Measurements from ENCODE around the gene TDG.
A peak's percentile ranks its signal among the peaks of the same experiment; 100 is the strongest.
"Not testable (repeated sequence)": the region's sequence is repeated elsewhere in the genome, so short reads cannot be mapped to it uniquely, and the experiment has no call there.

The TDG gene

DNA sequence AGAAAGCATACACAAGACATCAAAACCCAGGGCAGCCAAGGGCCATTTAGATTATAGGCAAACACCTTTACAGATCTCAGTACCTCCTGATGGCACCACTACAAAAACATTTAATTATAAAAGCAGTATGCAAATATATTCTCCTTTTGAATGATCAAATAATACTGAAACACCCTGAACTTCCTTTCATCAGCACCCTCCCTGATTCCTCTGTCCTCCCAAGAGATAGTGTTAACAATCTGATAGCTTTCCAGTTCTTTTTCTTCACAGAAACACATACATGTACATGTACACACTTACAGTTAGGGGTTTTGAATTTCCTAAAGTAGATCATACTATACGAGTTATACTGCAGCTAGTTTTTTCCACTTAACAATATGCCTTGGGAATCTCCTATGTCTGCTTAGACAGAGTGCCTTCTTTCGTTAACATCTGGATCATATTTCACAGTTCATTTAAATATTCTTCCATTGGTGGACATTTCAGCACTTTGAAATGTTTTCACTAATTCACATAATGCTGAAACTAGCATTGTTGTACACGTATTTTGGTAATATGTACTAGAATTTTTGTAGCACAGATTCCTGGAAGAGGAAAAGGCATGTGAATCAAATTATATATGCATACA is 35.2 kb downstream of the TDG start:
- H3K36me3 ChIP-seq (ENCODE audit: control insufficient read depth, insufficient read depth, low read length, severe bottlenecking): no peaks in the 10 kb centered on the region
- H3K4me1 ChIP-seq (ENCODE audit: control insufficient read depth, insufficient read depth, low read length): peaks cover 11% of the 10 kb centered on the region
- H3K27me3 ChIP-seq (replicated peaks; ENCODE audit: control insufficient read depth, insufficient read depth, low read length): no peaks in the 10 kb centered on the region
- no peaks in the 10 kb centered on the region for H3K9me3 ChIP-seq (ENCODE audit: control insufficient read depth, low read length)
- no peak overlapping the region for H3K4me3 ChIP-seq (ENCODE audit: low read length)
- no peak overlapping the region for H3K9ac ChIP-seq (ENCODE audit: low read length)
- peak; percentile 48 for DNase-seq (ENCODE audit: low read depth)

DNA sequence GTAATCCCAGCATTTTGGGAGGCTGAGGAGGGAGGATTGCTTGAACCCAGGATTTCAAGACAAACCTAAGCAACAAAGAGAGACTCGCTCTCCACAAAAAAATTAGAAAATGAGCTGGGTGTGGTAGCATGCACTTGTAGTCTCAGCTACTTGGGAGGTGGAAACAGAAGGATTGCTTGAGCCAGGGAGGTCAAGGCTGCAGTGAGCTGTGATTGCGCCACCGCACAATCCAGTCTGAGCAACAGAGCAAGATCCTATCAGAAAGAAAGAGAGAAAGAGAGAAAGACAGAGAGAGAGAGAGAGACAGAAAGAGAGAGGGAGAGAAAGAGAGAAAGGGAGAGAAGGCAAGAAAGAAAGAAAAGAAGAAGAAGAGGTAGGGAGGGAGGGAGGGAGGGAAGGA is 37.0 kb downstream of the TDG start:
- no peak for DNase-seq (ENCODE audit: low read depth)
- no peaks in the 10 kb centered on the region for H3K9me3 ChIP-seq (ENCODE audit: control insufficient read depth, low read length)
- no peaks in the 10 kb centered on the region for H3K36me3 ChIP-seq (ENCODE audit: control insufficient read depth, insufficient read depth, low read length, severe bottlenecking)
- no peaks in the 10 kb centered on the region for H3K27me3 ChIP-seq (replicated peaks; ENCODE audit: control insufficient read depth, insufficient read depth, low read length)
- H3K4me1 ChIP-seq (ENCODE audit: control insufficient read depth, insufficient read depth, low read length): peaks cover 9% of the 10 kb centered on the region
- no peak overlapping the region for H3K9ac ChIP-seq (ENCODE audit: low read length)
- no peak overlapping the region for H3K4me3 ChIP-seq (ENCODE audit: low read length)

DNA sequence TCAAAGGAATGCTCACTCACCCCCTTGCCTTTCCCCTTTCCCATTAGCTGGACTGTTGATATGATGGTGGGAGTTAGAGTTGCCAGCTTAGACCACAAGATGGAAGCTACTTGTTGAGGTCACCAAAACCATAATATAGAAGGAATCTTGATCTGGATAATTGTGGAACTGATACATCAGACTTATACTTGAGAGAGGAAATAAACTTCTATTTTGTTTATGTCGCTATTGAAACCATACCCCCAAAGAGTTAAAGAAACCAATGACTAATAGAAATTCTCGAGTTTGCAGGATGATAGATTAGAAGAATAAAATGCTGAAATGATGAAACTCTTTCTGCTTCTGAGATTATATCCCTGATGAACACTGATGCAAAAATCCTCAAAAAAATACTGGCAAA is 37.9 kb downstream of the TDG start:
- Histone ChIP-seq H3K9ac (ENCODE audit: low read length) (no peak overlapping the region), H3K36me3 (ENCODE audit: control insufficient read depth, insufficient read depth, low read length, severe bottlenecking) (no peaks in the 10 kb centered on the region), H3K27me3 (replicated peaks; ENCODE audit: control insufficient read depth, insufficient read depth, low read length) (no peaks in the 10 kb centered on the region), H3K4me3 (ENCODE audit: low read length) (no peak overlapping the region), H3K9me3 (ENCODE audit: control insufficient read depth, low read length) (no peaks in the 10 kb centered on the region), H3K4me1 (ENCODE audit: control insufficient read depth, insufficient read depth, low read length) (peaks cover 6% of the 10 kb centered on the region)
- DNase-seq (ENCODE audit: low read depth): no peak

DNA sequence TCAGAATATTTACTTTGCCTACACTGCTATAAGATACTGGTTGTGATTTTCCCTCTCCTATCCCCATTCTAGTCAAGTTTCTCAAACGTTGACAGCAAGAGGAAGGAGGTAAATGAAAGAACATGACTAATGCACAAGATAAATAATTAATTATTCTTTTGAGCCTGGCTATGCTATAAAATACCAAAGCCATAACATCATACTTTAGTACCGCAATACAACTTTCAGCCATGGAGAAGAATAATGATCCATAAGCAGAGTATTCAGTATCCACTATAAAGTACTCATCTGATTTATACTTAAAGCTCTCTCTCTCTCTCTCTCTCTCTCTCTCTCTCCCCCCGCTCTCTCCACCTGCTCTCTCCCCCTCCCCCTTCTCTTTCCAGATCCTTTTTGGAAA is 41.3 kb downstream of the TDG start:
- no peak overlapping the region for H3K4me3 ChIP-seq (ENCODE audit: low read length)
- peaks cover 21% of the 10 kb centered on the region for H3K4me1 ChIP-seq (ENCODE audit: control insufficient read depth, insufficient read depth, low read length)
- H3K9ac ChIP-seq (ENCODE audit: low read length): no peak overlapping the region
- no peaks in the 10 kb centered on the region for H3K36me3 ChIP-seq (ENCODE audit: control insufficient read depth, insufficient read depth, low read length, severe bottlenecking)
- DNase-seq (ENCODE audit: low read depth): peak; percentile 73
- H3K27me3 ChIP-seq (replicated peaks; ENCODE audit: control insufficient read depth, insufficient read depth, low read length): no peaks in the 10 kb centered on the region
- no peaks in the 10 kb centered on the region for H3K9me3 ChIP-seq (ENCODE audit: control insufficient read depth, low read length)

DNA sequence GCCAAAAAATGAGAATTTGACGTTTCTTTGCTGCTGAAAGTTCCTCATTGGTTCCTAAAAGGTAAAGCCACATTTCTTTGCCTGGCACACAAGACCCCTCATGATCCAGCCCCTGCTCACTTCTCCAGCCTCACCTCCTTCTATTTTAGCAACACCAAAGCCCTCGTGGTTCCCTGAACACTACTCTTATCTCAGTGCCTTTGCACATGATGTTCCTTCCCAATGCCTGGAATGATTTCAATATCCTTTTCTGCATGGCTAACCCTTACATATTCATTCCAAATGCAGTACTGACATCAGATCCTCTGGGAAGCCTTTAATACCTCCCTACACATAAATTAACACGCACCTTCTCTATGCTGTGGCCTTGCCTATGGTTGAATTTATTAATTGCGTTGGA is 44.4 kb downstream of the TDG start:
- no peaks in the 10 kb centered on the region for H3K27me3 ChIP-seq (replicated peaks; ENCODE audit: control insufficient read depth, insufficient read depth, low read length)
- DNase-seq (ENCODE audit: low read depth): no peak
- no peaks in the 10 kb centered on the region for H3K9me3 ChIP-seq (ENCODE audit: control insufficient read depth, low read length)
- no peaks in the 10 kb centered on the region for H3K36me3 ChIP-seq (ENCODE audit: control insufficient read depth, insufficient read depth, low read length, severe bottlenecking)
- peaks cover 21% of the 10 kb centered on the region for H3K4me1 ChIP-seq (ENCODE audit: control insufficient read depth, insufficient read depth, low read length)
- H3K9ac ChIP-seq (ENCODE audit: low read length): no peak overlapping the region
- peak overlapping the region; percentile 6 for H3K4me3 ChIP-seq (ENCODE audit: low read length)

DNA sequence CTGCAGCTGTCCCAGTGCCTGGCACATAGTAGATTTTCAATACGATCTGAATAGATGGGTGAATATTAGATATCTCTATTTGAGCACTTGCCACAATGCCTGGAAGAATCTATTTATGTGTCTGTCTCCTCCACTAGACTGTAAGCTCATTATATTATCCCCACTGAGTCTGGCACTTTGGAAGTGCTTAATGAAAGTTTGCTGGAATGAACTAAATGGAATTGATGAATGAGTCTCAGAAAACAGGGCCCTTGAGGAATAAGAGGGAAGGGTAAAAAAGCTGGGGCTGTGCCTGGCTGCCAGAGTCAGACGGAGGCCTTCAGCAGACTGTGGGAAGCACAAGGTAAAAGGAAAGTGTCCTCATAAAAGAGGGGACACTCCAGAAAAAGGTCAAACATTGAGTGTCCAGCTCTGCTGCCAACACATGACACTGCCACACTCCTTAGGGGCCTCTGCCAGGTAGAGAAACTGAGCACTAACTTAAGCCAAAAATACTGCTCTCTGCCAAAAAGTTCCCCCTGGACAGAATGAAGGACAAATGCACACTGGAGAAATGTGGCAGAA is 45.0 kb downstream of the TDG start:
- Histone ChIP-seq H3K27me3 (replicated peaks; ENCODE audit: control insufficient read depth, insufficient read depth, low read length) (no peaks in the 10 kb centered on the region), H3K4me1 (ENCODE audit: control insufficient read depth, insufficient read depth, low read length) (peaks cover 21% of the 10 kb centered on the region), H3K4me3 (ENCODE audit: low read length) (peak overlapping the region; percentile 6), H3K36me3 (ENCODE audit: control insufficient read depth, insufficient read depth, low read length, severe bottlenecking) (no peaks in the 10 kb centered on the region), H3K9ac (ENCODE audit: low read length) (no peak overlapping the region), H3K9me3 (ENCODE audit: control insufficient read depth, low read length) (no peaks in the 10 kb centered on the region)
- DNase-seq (ENCODE audit: low read depth): no peak

DNA sequence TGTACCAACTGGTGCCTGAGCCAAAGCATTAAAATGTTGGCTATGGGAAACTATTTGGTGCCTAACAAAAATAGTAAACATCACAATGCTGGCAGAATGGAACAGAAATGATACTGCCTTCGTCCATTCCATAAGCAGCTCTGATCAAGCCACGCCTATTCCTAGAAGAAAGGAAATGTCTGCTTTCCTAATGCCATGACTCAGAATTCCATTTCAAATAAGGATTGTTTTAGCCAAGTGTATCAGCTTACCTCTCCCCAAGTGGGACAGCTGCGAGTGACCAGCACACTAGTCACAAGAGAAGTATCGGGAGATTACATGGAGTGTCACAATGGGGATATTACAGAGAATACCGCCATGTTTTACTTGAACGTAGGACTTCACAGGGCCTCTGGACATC is 45.6 kb downstream of the TDG start:
- Histone ChIP-seq H3K9ac (ENCODE audit: low read length) (no peak overlapping the region), H3K4me1 (ENCODE audit: control insufficient read depth, insufficient read depth, low read length) (peaks cover 21% of the 10 kb centered on the region), H3K4me3 (ENCODE audit: low read length) (peak overlapping the region; percentile 6), H3K9me3 (ENCODE audit: control insufficient read depth, low read length) (no peaks in the 10 kb centered on the region), H3K36me3 (ENCODE audit: control insufficient read depth, insufficient read depth, low read length, severe bottlenecking) (no peaks in the 10 kb centered on the region), H3K27me3 (replicated peaks; ENCODE audit: control insufficient read depth, insufficient read depth, low read length) (no peaks in the 10 kb centered on the region)
- DNase-seq (ENCODE audit: low read depth): peak; percentile 91

DNA sequence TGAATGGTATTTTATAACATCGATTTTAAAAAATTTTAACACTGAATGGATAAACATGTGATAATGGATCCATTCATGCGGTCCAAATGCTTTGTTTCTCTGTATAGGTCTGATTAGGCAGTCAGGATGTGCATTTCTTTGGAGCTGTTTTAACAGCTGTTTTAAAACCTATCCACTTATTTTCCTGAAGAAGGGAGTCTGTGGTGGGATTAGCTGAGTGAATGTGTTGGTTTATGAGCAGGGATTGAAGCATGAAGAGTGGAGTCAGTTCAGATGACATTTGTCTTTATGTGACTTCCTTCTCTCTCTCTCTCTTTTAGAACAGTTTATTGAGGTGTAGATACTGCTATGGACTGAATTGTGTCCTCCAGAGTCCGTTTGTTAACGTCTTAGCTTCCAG is 46.7 kb downstream of the TDG start:
- no peak for DNase-seq (ENCODE audit: low read depth)
- Histone ChIP-seq H3K27me3 (replicated peaks; ENCODE audit: control insufficient read depth, insufficient read depth, low read length) (no peaks in the 10 kb centered on the region), H3K9ac (ENCODE audit: low read length) (no peak overlapping the region), H3K4me3 (ENCODE audit: low read length) (no peak overlapping the region), H3K36me3 (ENCODE audit: control insufficient read depth, insufficient read depth, low read length, severe bottlenecking) (no peaks in the 10 kb centered on the region), H3K4me1 (ENCODE audit: control insufficient read depth, insufficient read depth, low read length) (peaks cover 15% of the 10 kb centered on the region), H3K9me3 (ENCODE audit: control insufficient read depth, low read length) (no peaks in the 10 kb centered on the region)

DNA sequence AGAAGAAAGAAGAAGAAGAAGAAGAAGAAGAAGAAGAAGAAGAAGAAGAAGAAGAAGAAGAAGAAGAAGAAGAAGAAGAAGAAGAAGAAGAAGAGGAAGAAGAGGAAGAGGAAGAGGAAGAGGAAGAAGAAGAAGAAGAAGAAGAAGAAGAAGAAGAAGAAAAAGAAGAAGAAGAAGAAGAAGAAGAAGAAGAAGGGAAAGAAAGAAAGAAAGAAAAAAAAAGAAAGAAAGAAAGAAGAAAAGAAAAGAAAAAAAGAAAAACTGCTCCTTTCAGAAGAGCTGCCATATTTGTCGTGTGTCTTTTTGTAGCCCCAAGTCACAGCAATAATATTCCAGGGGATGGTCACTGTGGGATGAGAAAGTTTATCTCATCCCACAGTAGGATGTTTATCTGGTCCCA is 56.2 kb downstream of the TDG start:
- not testable (repeated sequence) for H3K4me3 ChIP-seq (ENCODE audit: low read length); H3K27me3 ChIP-seq (replicated peaks; ENCODE audit: control insufficient read depth, insufficient read depth, low read length); H3K9me3 ChIP-seq (ENCODE audit: control insufficient read depth, low read length); DNase-seq (ENCODE audit: low read depth); H3K36me3 ChIP-seq (ENCODE audit: control insufficient read depth, insufficient read depth, low read length, severe bottlenecking); H3K9ac ChIP-seq (ENCODE audit: low read length); H3K4me1 ChIP-seq (ENCODE audit: control insufficient read depth, insufficient read depth, low read length)

DNA sequence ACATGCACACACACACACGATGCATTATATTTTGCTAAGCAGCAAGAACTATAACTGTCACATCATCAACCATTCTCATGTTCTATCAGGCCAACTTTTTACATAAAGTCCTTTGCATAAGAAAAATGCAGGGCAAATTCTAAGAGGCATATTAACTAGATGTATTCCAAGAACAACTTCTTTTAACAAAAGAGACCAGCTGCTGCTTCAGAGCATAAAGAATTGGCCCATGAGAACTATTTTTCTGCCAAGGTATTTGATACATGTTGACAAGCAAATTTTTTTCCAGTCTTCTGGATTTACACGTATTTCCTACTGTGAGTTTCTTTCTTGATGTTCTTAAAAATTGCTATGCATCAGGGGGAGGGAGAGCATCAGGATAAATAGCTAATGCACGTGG is 57.1 kb downstream of the TDG start:
- no peak for DNase-seq (ENCODE audit: low read depth)
- no peak overlapping the region for H3K4me3 ChIP-seq (ENCODE audit: low read length)
- H3K4me1 ChIP-seq (ENCODE audit: control insufficient read depth, insufficient read depth, low read length): no peaks in the 10 kb centered on the region
- peaks cover 4% of the 10 kb centered on the region for H3K9me3 ChIP-seq (ENCODE audit: control insufficient read depth, low read length)
- no peaks in the 10 kb centered on the region for H3K27me3 ChIP-seq (replicated peaks; ENCODE audit: control insufficient read depth, insufficient read depth, low read length)
- H3K9ac ChIP-seq (ENCODE audit: low read length): no peak overlapping the region
- no peaks in the 10 kb centered on the region for H3K36me3 ChIP-seq (ENCODE audit: control insufficient read depth, insufficient read depth, low read length, severe bottlenecking)

DNA sequence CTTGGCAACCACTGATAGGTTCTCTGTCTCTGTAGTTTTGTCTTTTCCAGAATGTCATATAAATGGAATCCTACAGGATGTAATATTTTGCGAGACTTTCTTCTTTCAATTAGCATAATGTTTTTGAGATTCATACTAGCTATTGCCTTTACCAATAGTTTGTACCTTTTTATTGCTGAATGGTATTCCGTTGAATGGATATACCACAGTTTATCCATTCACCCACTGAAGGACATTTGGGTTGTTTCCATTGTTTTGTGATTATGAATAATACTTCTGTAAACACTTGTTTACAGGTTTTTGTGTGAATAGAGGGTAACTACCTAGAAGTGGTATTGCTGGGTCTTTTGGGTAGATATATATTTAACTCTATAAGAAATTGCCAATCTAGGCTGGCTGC is 58.0 kb downstream of the TDG start:
- H3K9me3 ChIP-seq (ENCODE audit: control insufficient read depth, low read length): peaks cover 4% of the 10 kb centered on the region
- no peaks in the 10 kb centered on the region for H3K4me1 ChIP-seq (ENCODE audit: control insufficient read depth, insufficient read depth, low read length)
- H3K27me3 ChIP-seq (replicated peaks; ENCODE audit: control insufficient read depth, insufficient read depth, low read length): no peaks in the 10 kb centered on the region
- no peak overlapping the region for H3K9ac ChIP-seq (ENCODE audit: low read length)
- H3K4me3 ChIP-seq (ENCODE audit: low read length): no peak overlapping the region
- H3K36me3 ChIP-seq (ENCODE audit: control insufficient read depth, insufficient read depth, low read length, severe bottlenecking): no peaks in the 10 kb centered on the region
- no peak for DNase-seq (ENCODE audit: low read depth)

DNA sequence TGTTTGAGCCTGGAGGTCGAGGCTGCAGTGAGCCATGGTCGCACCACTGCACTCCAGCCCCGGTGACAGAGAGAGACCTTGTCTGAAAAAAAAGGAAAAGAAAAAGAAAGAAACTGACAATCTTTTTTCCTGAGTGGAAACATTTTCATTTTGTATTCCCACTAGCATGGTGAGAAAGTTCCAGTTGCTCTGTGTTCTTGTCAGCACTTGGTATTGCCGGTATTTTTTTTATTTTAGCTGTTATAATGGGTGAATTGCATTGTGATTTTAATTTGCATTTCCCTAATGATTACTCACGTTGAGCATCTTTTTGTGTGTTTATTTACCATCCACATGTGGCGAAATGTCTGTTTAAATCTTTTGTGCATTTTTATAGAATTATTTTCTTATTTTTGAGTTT is 58.7 kb downstream of the TDG start:
- no peaks in the 10 kb centered on the region for H3K27me3 ChIP-seq (replicated peaks; ENCODE audit: control insufficient read depth, insufficient read depth, low read length)
- no peak overlapping the region for H3K4me3 ChIP-seq (ENCODE audit: low read length)
- H3K4me1 ChIP-seq (ENCODE audit: control insufficient read depth, insufficient read depth, low read length): no peaks in the 10 kb centered on the region
- no peaks in the 10 kb centered on the region for H3K36me3 ChIP-seq (ENCODE audit: control insufficient read depth, insufficient read depth, low read length, severe bottlenecking)
- peaks cover 4% of the 10 kb centered on the region for H3K9me3 ChIP-seq (ENCODE audit: control insufficient read depth, low read length)
- no peak for DNase-seq (ENCODE audit: low read depth)
- H3K9ac ChIP-seq (ENCODE audit: low read length): no peak overlapping the region

Measured in adipocyte (in vitro differentiated cells).